Measurements from ENCODE around the gene IDH3G.

- TF ChIP-seq, protein P1, sequence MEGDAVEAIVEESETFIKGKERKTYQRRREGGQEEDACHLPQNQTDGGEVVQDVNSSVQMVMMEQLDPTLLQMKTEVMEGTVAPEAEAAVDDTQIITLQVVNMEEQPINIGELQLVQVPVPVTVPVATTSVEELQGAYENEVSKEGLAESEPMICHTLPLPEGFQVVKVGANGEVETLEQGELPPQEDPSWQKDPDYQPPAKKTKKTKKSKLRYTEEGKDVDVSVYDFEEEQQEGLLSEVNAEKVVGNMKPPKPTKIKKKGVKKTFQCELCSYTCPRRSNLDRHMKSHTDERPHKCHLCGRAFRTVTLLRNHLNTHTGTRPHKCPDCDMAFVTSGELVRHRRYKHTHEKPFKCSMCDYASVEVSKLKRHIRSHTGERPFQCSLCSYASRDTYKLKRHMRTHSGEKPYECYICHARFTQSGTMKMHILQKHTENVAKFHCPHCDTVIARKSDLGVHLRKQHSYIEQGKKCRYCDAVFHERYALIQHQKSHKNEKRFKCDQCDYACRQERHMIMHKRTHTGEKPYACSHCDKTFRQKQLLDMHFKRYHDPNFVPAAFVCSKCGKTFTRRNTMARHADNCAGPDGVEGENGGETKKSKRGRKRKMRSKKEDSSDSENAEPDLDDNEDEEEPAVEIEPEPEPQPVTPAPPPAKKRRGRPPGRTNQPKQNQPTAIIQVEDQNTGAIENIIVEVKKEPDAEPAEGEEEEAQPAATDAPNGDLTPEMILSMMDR (conservative IDR thresholded peaks at IDR 0.05 in 1 of 2, IDR thresholded peaks at IDR 0.05 in 1 of 2; ENCODE audit: low read depth in 1 of 2, low read length in 2 of 2): no peak
- TF ChIP-seq EZH2 (IDR thresholded peaks at IDR 0.05; ENCODE audit: low read length, missing control alignments): no peak
Observed at GRCh38 chrX:153769865-153770600, 24.1 kb downstream of the IDH3G start.

All from fibroblast of lung (primary cell).